HG03280 (cell line): ENCODE data around the gene ILKAP.

Experiments
- ATAC-seq: cut with Tn5 transposase; IDR thresholded peaks from one replicate; pipeline ENCODE4 v1.9.1; 2021; ENCODE audit warnings: mild to moderate bottlenecking, moderate library complexity; ENCODE audit not compliant: unreplicated experiment

The ILKAP gene

GRCh38 chr2:238203094-238203972 is at the start of gene ILKAP:
TSS of gene ILKAP (minus strand) at chr2:238203695. CDS start at chr2:238203553, 142 bp downstream.
- peak; percentile 96 for ATAC-seq

- no peak for ATAC-seq
Observed at GRCh38 chr2:238252766-238253630, 49.5 kb upstream of the ILKAP start.

GRCh38 chr2:238251986-238252385 is 48.5 kb upstream of the ILKAP start:
- ATAC-seq = no peak

- no peak for ATAC-seq
Observed at GRCh38 chr2:238251331-238251730, 47.8 kb upstream of the ILKAP start.

- no peak for ATAC-seq
Observed at GRCh38 chr2:238250896-238251295, 47.4 kb upstream of the ILKAP start.

- no peak for ATAC-seq
Observed at GRCh38 chr2:238247841-238248453, 44.5 kb upstream of the ILKAP start.

- no peak for ATAC-seq
Observed at GRCh38 chr2:238247002-238247822, 43.7 kb upstream of the ILKAP start.

GRCh38 chr2:238244151-238244550 is 40.7 kb upstream of the ILKAP start:
- no peak for ATAC-seq

- ATAC-seq = no peak
Observed at GRCh38 chr2:238243496-238244076, 40.1 kb upstream of the ILKAP start.

GRCh38 chr2:238242731-238243495 is 39.4 kb upstream of the ILKAP start:
- no peak for ATAC-seq

GRCh38 chr2:238241970-238242369 is 38.5 kb upstream of the ILKAP start:
- no peak for ATAC-seq

- no peak for ATAC-seq
Observed at GRCh38 chr2:238240757-238241711, 37.5 kb upstream of the ILKAP start.

GRCh38 chr2:238239863-238240756 is 36.6 kb upstream of the ILKAP start, which contains the start of gene HES6:
TSS of gene HES6 (minus strand) at chr2:238240038. CDS start at chr2:238239905, 133 bp downstream.
- peak; percentile 87 for ATAC-seq

- peak; percentile 12 for ATAC-seq
Observed at GRCh38 chr2:238239543-238239862, 36.0 kb upstream of the ILKAP start.

GRCh38 chr2:238238766-238239542 is 35.5 kb upstream of the ILKAP start:
- ATAC-seq = peak; percentile 8

- no peak for ATAC-seq
Observed at GRCh38 chr2:238238311-238238765, 34.8 kb upstream of the ILKAP start.
